Retinal pigment epithelial cell (primary cell): ENCODE data around the gene C9orf43.

ENCODE experiments used
- DNase-seq: peaks from one replicate; pipeline ENCODE4 v3.0.0-alpha.2; 2010; ENCODE audit warnings: low read depth
- H3K4me3 ChIP-seq: 2 replicates; pipeline ENCODE4 v1.5.1; 2011; ENCODE audit warnings: mild to moderate bottlenecking, low read length, control low read depth, moderate library complexity
- CTCF ChIP-seq: conservative IDR thresholded peaks from 2 replicates; pipeline ENCODE4 v1.5.1; 2011; ENCODE audit warnings: low read depth, low read length, control low read depth, inconsistent platforms

Gene C9orf43

GRCh38 chr9:113477058-113477457, 66.5 kb downstream of the C9orf43 start:
- DNase-seq = no peak
- no peak overlapping the region for H3K4me3 ChIP-seq
- no peak for TF ChIP-seq CTCF

GRCh38 chr9:113477661-113478060, 67.1 kb downstream of the C9orf43 start:
- no peak overlapping the region for H3K4me3 ChIP-seq
- no peak for DNase-seq
- TF ChIP-seq CTCF = no peak

- H3K4me3 ChIP-seq = no peak overlapping the region
- no peak for DNase-seq
- no peak for TF ChIP-seq CTCF
Measured at GRCh38 chr9:113479174-113479621, 68.7 kb downstream of the C9orf43 start.
